Endometrium (tissue), 2 donors: Measurements from ENCODE around the gene HINT1.
"Not testable (repeated sequence)": the region's sequence is repeated elsewhere in the genome, so short reads cannot be mapped to it uniquely, and the experiment has no call there.

Experiments
- FAIRE-seq: peaks from 2 replicates; lab custom pipeline; 2012; peaks lifted over from hg19 to GRCh38; lab: Jason Lieb, UNC
- donor health status: control.
- donor health status: control.

HINT1 gene

DNA sequence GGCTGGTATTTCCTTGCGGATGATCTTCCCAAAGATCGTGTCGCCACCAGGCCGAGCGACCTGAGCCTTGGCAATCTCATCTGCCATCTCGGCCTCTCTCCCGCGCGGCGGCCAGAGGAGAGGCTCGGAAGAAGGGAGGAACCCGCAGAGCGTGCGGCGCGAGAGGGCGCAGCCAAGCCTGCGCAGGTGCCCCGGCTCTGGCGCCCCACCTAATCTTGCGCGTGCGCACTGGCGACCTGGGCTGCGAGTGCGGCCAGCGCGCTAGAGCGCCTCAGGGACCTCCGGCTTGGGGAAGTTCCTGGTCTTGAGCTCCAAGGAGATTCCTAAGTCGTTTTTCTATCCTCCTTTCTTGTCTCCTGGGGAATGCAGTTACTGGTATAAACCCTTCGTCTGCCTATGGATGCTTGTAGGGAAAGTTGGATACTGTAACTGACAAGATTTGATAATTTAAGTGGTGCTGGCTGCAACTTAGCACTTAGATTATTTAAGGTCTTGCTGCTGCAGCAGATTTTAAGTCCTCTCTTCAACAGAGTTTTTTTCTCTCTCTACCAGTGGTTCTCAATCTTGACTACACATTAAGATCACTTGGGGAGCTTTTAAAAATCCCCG, at the start of gene HINT1:
Gene HINT1, minus strand, starts transcription at position 138 of the 609 bp plus-strand sequence. Its CDS starts 51 bp downstream, at position 87.
- FAIRE-seq = no peak

DNA sequence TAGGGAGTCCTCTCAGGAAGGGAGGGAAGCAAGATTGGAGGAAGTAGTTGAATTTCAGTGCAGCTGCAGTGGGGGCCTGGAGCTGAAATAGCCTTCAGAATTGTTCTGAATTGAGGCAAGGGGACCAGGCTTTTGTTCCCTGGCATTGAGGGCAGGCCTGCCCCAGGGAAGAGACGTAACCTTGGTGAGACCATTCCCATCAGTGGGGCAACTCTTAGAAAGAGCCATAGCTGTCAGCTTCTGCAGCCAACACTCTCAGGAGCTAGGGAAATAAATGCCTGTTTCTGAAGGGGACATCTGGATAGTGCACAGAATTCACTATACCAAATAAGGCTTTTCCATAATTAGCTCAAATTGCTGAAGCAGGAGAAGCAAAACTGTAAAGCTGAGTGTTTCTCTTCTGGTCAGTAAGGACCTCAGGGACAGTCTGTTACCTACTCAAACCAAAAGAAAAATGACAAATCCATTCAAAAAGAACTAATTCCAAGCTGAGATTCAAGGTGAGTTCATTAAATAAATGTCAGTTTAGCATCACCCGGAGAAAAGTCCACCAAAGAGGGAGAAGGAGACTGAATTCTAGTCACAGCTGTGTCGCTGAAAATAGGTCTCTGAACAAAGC, 49.7 kb upstream of the HINT1 start:
- no peak for FAIRE-seq

DNA sequence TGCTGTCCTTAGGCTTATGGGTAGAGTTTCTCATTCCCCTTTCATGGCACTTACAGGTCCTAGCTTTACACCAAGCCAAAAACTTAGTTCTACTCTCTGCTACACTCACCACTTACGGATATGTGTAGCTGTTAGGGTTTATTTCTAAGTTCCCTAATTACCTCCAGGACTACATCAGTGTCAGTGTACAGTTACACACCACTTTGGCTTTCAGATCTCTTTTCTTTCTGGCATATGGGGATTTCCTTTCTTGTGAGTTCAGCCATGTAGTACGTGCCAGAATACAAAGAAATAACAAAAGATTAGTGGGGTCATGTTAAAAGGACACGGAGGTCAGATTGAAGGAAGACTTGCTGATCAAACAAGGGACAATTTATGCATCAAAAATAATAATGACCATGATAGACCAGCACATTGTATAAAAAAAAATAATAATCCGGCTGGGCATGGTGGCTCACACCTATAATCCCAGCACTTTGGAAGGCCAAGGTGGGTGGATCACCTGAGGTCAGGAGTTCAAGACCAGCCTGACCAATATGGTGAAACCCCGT, 47.5 kb upstream of the HINT1 start:
- FAIRE-seq = no peak

DNA sequence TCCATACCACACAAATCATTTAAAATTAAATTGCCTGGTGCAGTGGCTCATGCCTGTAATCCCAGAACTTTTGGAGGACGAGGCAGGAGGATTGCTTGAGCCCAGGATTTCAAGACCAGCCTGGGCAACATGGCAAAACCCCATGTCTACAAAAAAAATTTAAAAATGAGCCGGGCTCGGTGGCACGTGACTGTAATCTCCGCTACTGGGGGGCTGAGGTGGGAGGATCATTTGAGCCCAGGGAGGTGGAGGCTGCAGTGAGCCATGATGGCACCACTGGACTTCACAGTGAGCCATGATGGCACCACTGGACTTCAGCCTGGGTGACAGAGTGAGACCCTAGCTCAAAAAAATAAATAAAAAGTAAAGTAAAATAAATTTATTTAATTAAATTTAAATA, 46.6 kb upstream of the HINT1 start:
- no peak for FAIRE-seq

DNA sequence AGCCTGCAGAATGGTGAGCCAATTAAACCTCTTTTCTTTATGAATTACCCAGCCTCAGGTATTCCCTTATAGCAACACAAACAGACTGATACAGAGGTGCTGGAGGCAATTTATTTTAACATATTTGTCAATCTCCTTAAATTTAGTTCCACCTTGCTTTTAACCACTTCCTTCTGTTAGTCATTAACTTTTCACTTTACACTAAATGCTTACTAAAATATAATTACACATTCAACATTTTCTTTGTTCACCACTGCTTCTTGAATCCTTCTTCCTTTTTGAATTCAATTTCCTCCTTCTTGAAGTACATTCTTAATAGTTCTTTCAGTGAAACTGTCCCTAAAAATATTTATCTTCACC, 45.1 kb upstream of the HINT1 start:
- FAIRE-seq = no peak

DNA sequence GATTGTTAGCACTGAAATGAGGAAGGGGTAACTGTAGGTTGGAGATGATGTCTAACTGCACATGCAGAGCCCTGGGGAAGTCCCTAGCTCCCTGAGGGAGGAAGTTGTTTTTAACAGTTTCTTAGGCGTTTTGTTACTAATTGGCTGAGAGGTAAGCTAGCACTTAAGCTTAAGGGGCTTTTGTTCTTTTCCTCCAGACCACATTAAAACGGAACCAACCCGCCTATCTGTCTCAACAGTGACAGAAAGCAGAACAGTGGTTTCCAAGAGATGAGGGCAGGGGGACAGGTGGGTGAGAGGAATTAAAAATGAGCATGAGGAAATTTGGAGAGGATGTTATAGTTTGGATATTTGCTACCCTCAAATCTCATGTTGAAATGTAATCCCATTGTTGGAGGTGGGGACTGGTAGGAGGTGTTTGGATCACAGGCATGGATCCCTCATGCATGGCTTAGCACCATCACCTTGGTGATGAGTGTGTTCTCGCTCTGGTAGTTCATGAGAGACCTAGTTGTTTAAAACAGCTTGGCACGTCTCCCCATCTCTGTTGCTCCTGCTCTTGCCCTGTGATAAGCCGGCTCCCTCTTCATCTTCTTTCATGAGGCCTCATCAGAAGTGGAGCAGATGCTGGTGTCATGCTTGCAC, 44.6 kb upstream of the HINT1 start:
- no peak for FAIRE-seq

DNA sequence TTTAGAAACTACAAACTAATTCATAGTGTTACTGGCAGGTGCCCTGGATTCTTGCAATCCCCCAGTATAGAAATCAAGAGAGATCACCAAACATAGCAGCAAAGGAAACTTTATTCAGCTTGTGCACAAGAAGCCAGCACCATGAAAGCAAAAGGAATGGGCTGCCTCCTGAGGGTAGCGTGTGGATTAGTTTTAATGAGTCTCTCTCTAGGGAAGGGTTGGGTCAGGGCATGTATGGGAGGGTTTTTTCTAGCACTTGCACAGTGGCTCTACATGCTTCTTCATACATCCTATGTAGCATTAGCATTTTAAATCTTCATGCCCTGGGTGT, 44.1 kb upstream of the HINT1 start:
- FAIRE-seq = no peak

DNA sequence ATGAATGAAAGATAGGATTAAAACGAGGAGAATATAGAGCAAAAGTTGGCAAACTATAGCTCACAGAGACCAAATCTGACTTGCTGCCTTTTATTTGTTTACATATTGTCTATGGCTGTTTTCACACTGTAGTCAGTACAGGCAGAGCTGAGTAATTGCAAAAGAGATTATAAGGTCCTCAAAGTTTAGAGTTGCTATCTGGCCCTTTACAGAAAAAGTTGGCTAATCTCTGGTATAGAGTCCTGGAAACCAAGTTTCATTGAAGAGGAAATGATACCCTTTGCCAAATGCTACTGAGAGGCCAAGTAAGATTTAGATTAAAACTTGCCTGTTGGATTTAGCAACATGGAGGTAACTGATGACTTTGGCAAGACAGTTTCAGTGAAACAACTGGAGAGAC, 41.7 kb upstream of the HINT1 start:
- no peak for FAIRE-seq

DNA sequence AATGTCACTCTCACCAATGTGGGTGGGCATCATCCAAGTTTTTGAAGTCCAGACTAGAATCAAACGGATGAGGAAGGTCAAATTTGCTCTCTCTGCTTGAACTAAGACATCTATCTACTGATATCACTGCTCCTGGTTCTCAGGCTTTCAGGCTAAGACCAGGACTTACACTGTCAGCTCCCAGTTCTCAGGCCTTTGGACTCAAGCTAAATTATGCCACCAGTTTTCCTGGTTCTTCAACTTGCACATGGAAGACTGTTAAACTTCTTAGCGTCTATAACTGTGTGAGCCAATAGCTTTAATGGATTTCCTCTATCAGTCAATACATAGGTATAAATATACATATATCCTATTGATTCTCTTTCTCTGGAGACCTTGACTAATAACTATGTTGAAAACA, 41.0 kb upstream of the HINT1 start:
- no peak for FAIRE-seq

DNA sequence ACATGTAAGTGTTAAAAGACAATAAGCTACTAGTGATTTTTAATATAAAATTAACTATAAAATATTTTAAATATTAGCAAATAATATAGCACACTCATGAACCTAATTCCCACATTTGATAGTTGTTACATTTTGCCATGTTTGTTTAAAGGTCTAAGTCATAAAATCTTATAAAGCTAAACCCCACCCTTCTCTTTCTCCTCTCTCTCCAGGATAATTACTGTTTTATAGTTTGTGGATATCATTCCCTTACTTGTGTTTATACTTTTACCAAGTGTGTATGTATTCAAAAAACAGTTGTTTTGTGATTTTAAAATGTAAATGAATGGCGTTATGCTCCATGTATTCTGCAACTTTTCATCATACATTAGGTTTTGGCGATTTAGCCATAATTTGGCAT, 39.9 kb upstream of the HINT1 start:
- no peak for FAIRE-seq

DNA sequence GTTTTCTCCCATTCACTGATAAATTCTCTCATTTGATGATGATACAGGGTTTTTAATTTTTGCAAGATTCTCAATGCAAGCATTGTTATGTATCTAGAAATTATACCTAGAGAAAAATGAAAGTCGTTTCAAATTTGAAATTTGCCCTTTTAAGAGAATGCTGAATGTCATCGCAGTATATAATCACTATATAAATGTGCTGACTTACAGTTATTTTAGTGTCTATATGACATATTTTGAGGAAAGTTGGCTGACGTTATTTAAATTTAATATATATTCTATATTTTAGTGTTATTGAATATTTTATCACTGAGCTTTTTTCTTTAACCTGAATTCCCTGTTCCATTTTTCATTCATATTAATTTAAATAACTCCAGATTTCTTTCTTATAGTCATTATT, 35.5 kb upstream of the HINT1 start:
- FAIRE-seq = no peak

DNA sequence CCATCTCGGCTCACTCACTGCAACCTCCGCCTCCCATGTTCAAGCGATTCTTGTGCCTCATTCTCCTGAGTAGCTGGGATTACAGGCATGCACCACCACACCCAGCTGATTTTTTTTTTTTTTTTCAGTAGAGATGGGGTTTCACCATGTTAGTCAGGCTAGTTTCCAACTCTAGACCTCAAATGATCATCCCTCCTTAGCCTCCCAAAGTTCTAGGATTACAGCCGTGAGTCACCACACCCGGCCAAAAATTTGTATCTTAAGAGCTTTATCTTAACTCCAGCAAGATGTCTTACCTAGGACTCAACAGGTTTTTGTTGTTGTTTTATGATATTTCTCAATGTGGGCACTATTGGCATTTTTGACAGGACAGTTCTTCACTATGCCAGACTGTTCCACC, 33.6 kb upstream of the HINT1 start:
- FAIRE-seq = no peak

DNA sequence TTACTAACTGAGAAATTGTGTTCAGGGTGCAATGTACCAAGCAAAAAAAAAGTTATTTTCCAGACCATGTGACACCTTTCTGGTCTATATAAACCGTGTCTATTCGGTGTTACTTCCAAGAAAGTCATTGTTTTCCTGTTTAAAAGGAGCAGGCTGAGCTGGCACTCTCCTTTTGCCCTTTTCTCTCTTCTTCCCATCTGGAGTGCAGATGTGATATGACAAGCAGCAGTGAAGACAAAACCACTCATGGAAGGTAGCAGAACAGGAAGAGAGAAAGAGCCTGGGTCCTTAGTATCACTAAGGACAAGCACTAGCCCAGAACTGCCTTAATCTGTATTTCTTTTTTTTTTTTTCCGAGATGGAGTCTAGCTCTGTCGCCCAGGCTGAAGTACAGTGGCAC, 31.3 kb upstream of the HINT1 start:
- FAIRE-seq = no peak

DNA sequence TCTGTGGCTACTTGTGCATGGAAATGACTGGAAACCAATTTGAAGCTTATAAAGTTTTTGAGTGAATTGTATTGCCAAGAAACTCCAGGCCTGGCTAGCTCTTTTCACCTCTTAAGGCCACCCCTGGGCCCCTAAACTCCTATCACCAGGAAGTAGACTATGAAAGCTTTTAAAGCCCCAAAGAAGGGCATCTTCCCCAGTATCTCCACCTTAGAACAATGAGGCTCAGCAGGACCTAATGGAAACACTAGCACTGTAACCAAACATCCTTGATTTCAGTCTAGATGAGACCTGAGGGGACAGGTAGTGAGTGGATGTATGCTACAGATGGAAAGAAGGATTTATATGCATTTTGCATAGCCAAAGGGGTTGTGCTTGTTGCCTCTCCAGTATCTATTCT, 30.6 kb upstream of the HINT1 start:
- FAIRE-seq = no peak

DNA sequence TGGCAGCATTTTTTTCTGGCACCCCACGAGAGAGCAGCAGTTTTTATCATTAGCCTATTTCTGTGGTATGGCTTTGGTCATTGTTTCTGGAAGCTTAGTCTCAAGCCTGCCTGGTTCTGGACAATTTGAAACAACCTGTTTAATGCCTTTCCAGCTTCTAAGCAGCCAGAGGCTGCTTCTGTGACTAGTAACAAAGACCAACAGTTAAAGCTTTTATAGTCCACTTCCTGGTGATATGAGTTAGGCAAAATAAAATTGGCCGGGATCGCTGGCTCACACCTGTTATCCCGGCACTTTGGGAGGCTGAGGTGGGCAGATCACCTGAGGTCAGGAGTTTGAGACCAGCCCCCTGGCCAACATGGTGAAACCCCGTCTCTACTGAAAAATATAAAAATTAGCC, 29.7 kb upstream of the HINT1 start:
- no peak for FAIRE-seq

DNA sequence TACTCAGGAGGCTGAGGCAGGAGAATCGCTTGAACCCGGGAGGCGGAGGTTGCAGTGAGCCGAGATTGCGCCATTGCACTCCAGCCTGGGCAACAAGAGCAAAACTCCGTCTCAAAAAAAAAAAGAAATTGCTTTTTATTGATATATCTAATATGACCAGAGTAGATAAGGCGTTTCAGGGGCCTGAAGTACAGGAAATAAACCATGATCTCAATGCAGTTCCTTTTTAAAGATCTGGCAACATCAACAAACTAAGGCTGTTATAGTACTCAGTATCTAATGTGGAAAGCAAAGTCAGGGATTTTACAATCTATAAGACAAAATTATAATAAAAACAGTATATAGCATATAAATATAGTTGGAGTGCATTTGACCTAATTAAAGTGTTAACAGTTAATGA, 28.8 kb upstream of the HINT1 start:
- not testable (repeated sequence) for FAIRE-seq

DNA sequence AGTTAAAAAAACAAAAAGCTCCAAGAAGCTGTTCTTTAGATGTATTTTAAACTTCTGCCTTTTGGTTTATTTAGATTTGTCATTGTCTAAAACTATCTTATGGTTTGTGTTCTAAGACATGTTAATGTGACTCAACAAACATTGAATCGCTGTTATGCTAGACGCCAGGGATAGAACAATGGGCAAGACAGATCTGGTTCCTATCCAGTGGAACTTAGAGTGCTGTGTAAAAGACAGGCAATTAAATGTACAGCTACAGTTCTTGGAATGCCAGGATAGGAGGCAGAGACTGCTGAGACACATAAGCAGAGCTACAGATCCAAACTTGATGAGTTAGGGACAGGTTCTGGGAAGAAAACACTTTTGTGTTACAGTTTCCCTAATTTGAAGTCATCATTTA, 28.1 kb upstream of the HINT1 start:
- no peak for FAIRE-seq

DNA sequence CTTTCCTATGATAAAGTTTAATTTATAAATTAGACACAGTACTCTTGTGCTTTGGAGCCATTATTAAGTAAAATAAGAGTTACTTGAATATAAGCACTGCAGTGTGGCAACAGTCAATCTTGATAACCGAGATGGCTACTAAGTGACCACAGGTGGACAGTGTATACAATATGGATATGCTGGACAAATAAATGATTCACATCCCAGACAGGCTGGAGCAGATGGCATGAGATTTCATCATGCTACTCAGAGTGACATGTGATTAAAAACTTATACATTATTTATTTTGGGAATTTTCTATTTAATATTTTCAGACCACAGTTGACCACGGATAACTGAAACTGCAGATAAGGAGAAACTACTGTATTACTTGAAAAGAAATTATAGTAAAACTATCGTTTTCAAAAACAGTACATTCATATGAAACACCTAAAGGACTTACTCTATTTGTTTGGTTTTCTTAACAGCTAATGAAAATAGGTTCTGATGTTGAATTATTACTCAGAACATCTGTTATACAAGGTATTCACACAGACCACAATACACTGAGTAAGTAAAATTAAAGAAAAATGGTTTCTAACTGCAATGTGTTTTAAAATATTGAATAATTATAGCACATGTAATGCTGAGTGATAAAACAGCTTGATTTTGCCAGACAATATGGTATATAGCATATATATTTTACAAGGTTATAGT, 21.7 kb upstream of the HINT1 start:
- no peak for FAIRE-seq

DNA sequence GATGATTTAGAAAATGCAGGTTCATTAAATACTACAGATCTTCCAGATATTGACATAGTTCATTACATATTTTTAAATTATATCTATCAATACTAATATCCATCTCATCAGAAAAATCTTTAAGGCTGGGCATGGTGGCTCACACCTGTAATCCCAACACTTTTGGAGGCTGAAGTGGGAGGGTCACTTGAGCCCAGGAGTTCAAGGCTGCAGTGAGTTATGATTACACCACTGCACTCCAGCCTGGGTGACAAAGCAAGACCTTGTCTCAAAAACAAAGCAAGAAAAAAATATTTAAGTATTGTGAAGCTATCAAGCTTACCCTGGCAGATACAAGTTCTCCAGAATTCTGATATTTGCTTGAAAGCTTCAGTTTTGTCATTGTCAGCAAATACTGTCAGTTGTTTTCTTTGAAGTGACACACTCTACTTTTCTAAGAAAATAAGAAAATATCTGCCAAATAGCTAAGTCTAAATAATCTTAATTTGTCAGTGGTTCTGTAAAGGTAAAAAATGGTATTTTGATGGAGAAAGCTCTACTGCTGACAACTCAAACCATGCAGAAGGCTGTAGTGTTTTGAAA, 20.6 kb upstream of the HINT1 start:
- FAIRE-seq = no peak

DNA sequence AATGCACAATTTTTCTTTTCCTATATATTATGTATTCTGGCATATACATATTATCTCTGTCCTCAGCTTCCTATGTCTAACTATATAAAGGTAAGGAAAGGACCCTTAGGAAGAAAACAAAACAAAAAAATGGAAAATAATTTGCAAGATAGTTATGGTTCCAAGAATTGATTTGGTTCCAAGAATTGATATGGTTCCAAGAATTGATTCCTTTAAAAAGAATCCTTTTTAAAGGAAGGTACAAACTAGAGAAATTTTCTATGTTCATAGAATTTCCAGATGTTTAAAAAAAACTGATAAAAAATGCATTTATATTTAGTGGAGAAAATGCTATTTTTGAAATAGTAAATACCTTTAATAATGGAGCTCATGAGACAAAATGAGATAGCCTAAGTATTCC, 17.8 kb upstream of the HINT1 start:
- no peak for FAIRE-seq

DNA sequence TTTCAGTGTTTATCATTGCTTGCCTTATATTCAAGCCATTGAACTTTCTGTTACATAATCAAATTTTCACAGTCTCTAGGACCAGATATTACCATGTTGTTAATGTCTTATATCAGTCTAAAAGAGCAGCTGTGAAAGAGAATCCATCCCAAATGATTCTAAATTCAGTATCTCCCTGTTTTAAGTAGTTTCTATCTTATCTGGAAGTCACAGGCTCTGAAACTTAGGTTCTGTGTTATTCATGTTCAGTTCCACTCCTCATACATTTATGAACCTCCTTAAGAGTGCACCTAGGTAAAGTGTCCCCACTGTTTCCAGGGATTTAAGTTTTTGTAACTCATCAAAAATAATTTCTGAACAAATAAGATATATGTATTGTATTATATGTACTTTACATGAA, 15.4 kb upstream of the HINT1 start:
- FAIRE-seq = no peak

DNA sequence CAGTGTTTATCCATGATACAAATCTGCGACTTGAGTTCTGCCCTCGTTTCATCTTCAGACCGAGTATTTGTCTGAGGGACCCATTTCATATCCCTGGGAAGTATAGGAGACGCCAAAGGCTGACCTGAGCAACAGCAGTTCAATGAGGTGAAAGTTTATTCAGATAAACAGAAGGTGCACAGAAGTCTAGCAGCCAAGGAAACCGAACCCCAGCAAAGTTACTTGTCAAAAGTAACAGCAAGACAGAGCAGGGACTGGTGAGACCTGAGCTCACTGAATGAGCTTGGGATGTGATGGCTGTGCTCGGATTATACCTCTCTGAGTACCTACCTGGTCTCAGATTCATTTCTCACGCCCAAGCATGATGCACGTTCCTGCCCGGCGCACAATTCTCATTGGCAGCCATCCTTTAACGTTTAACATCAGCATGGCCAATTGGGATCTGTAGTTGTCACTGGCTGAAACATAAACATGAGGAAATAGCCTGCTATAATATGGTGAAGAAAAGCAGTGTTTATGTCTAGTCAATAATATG, 6.3 kb upstream of the HINT1 start:
- no peak for FAIRE-seq
